Umbilical cord (tissue), 2 donors: ENCODE measurements around the gene PLOD3. TPM values are rescaled to one million over a fixed set of nuclear protein-coding genes. Genes with fewer than 3 reads are reported as not detected.

ENCODE experiments used
- DNase-seq: peaks from one replicate; pipeline ENCODE4 v3.0.0-alpha.2; 2015; ENCODE audit warnings: low spot score
- total RNA-seq: library from RNA; depleted of rRNA; stranded (reverse); fragments of >200 nt; gene quantifications from one replicate; pipeline ENCODE4 v1.2.3, GENCODE V29; 2014; ENCODE audit warnings: low replicate concordance; ENCODE audit not compliant: insufficient read depth

PLOD3 gene
- total RNA-seq, 1 donor from 2014 or later, result 32.7 TPM

DNA sequence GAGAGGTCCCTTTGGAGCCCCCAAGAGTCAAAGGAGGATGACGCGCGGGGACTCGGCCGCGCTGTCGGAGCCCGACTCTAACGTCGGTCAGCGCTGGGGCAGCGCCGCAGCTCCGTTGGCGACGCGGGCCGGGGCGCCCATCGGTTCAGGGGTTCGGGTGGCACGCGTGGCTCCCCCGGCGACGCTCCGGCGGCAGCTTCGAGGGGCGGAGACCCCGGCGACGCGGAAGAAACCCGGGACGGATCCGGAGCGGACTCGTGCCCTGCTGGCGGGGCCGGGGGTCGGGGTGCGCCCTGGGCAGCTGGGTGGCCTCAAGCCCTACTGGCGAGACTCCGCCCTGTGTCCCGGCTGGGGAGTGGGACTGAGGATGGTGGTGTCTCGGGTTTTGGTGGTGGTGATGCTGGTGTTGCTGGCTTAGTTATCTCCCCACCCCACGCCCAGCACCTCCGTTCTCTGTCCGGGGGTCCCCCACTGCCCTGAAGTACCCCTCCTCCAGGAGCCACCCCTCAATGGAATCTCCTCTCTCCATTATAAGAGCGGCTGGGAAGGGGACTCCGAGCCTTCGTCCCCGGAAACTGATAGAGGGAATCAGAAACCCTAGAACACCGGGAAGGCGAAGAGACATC is 37.1 kb downstream of the PLOD3 start, which contains the start of gene NAT16:
NAT16 (minus strand) TSS at position 164 of the 626 bp plus-strand sequence. CDS start 5,486 bp downstream, outside the sequence.
- no peak for DNase-seq

DNA sequence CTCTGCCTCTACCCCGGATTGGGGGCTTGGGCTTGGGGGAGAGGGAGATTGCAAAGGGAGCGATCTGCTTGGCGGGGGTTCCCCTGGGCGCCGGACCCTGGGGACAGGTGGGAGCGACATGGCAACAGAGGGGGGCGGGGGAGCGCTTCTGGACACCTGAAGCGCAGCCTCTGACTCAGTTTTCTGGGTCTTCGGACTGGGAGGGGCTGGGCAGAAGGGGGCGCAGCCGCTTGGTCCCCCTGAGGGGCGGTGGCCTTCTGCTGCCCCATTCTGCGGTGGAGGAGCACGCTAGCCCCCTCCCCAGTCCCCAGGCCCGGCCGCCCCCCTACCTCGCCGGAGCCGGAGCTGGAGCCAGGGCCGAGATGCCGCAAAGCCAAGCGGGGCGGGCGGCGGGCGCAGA is 37.7 kb downstream of the PLOD3 start:
- no peak for DNase-seq

DNA sequence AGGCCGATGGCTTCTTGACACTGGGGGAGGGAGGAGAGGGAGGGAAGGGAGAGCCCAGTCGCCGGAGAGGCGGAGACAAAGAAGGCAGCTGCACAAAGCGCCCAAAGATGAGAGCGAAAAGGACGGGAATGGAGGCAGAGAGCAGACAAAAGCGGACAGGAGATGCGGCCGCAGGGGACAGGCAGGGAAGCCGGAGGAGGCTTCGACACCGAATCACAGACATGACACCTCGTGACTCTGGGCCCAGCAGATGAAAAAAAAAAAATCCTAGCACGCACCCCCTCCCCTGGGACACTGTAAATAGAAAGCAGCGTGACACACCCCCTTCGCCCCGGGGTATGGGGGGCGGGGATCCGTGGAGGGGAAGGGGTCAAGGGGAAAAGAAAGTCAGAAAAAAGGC is 38.3 kb downstream of the PLOD3 start:
- no peak for DNase-seq

DNA sequence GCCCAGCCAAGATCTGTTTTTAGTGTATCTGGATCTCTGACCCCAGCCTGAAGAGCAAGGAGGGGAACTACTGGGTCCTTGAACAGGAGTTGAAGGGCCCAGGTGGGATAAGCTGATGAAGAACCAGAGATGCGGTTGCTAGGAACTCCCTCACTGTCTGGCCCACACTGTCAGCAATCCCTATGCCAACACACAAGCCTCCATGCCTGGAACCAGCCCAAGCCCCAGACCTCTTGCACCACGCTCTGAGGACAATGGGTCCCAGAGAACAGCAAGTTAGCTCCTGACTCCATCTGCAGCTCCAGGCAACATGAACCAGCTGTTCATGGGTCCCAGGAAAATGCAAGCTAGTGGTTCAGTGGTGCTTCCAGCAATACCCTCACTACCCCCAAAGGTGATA is 39.7 kb downstream of the PLOD3 start:
- DNase-seq, result no peak

GRCh38 chr7:101175664-101176063 is 41.7 kb downstream of the PLOD3 start:
- no peak for DNase-seq

DNA sequence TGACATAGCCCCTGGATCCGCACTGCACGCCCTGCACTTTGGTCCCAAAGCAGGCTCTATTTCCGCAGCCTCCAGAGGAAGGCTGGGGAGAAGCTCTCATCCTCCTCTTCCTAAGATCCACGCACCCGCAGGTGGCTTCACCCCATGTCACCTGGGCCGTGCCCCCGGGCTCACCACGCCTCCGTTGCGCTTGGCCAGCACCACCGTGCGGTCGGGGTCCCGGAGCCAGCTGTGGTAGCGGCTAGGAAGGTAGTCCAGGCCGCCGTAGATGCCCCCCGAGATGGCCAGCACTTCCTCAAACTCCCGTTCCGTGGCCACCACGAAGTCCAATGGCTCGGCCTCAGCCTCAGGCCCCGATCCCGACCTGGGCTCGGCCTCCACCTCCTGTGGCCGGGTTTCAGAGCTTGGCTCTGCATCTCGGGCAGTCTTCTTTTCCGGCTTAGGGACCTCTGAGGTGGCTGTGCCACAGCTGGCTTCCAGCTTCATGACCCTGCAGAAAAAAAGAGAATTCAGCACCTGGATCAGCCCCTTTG is 43.0 kb downstream of the PLOD3 start:
- DNase-seq, result no peak

DNA sequence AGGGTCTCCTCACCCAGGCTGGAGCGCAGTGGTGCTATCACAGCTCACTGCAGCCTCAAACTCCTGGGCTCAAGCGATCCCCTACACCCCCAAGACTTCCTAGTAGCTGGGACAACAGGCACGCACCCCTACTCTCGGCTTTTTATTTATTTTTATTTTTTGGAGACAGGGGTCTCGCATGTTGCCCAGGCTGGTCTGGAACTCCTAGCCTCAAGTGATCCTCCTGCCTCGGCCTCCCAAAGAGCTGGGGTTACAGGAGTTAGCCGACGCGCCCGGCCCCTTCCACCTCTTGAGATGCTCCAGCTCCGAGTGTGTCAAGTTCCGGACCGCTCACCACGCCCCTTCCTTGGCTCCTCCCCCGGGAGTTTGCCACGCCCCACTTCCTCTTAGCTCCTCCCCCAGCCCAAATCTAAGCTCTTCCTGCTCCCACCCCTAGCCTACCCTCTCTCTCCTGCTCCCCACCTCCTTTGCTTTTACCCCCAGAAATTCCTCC is 43.6 kb downstream of the PLOD3 start:
- no peak for DNase-seq

DNA sequence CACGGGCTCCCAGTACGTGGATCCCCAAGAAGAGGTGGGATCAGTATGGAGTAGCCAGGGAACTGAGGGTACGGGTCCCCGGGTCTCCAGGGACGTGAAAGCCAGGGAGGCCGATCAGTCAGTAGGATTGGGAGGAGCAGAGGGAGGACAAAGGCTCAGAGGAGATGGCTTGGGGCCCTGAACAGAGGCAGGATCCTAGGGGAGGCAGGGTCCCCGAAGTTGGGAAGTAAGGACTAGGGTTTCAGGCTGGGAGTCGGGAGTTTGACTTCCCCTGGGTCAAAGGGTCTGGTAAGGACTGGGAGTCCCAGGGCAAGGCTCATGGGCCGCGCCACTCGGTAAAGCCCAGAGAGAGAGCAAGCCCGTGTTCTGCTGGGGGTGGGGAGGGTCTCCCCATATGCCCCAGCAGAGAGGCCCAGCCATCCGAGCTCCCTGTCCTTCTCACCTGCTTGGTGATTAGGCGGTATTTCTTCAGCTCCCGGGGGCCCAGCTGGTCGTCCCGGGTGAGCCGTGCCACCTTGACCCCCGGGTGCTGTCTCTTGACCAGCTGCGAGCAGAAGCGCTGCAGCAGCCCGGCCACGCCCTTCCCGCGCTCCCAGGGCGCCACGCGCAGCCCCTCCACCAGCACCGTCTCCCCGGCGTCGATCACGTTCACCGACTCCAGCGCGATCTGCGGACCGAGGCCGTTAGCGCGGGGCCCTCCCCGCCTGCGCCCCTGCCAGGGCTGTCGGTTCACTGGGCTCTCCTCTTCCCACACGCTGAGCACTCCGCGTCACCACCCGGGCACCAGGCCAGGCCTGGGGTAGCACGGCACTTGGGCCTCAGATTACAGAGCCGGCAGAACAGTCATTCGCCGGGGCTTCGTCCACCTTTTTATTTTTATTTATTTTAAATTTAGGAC is 44.3 kb downstream of the PLOD3 start:
- peak; percentile 68 for DNase-seq

- no peak for DNase-seq
These were observed 45.2 kb downstream of the PLOD3 start for GRCh38 chr7:101172005-101172853.

GRCh38 chr7:101171442-101171837 is 45.9 kb downstream of the PLOD3 start:
- no peak for DNase-seq

- DNase-seq, result no peak
These were observed 46.6 kb downstream of the PLOD3 start for GRCh38 chr7:101170617-101171441.

DNA sequence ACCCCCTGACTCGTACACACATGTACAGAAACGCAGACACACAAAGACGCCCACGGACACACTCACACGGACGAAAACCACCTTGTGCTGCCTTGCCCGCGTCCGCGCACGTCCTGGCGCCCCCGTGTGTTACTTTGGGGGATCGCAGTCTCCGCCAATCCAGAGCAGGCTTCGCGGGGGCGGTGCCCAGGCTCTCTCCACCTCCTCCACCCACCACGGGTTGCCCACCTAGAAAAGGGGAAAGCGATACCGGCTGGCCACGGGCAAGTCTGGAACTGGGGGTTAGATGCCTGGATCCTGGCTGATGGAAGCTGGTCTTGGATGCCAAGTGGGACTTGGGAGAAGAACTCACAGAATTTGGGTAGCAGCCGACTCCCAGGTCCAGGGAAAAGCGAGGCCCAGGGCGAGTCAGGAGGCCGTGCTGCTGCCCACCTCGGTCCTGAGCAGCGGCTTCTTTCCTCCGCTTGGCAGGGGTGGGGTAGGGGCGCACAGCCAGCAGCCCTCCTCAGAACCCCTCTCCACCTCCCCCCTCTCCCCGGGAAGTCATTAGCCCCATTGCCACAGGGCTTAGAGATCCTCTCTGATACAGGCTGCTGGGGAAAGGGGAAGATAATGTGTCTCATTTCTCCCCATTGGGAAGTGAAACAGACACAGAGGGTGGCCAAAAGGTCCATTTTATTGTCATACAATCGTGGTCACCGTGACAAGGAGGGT is 47.4 kb downstream of the PLOD3 start:
- peak; percentile 44 for DNase-seq

- DNase-seq, result no peak
These were observed 48.1 kb downstream of the PLOD3 start for GRCh38 chr7:101169110-101169837.

- DNase-seq, result no peak
These were observed 48.9 kb downstream of the PLOD3 start for GRCh38 chr7:101168412-101169049.

DNA sequence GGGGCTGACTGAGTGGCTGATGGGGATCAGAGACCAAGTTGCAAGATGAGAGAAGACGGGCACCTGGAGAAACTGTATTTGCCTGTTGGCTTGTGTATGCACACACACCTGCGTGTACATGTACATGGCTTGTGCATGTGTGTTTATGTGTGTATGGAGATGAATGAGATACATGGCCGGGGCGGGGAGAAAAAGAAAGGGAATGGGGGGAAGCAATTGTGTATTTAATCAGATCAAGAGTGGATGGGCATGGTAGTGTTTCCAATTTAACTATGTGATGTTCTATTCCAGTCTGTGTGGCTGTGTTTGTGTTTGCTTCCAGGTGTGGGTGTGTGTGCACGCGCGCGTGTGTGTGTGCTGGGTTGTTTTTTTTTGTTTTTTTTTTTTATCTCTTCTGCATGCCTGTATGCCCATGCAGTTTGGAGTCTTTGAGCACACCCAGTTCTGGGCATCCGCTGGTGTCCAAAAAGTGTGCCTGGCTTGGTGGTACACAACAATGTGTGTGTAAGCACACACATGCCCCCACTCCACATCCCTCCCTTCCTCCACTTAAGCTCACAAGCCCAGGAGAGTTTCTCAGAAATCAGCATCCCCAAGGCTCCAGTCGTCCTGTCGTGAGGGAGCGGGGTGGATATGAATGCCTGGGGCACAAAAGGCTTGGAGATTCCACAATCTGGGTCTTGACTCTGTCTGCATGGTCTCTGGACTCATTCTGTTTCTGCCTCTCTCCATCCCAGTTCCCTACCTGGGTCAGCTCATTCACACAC is 49.6 kb downstream of the PLOD3 start:
- DNase-seq, result no peak

GRCh38 chr7:101166909-101167644 is 50.3 kb downstream of the PLOD3 start:
- DNase-seq, result no peak

GRCh38 chr7:101166648-101166908 is 50.8 kb downstream of the PLOD3 start:
- DNase-seq, result no peak
